SK-N-MC (cell line): ENCODE measurements around the gene CAPN12.
"Not testable (repeated sequence)": the region's sequence is repeated elsewhere in the genome, so short reads cannot be mapped to it uniquely, and the experiment has no call there.

Experiments
- DNase-seq: peaks from one replicate; pipeline ENCODE4 v3.0.0-alpha.2; 2011; ENCODE audit warnings: low read depth, low spot score
- H3K27ac ChIP-seq: fragments of 200-600 bp; sonication (generic); 2 replicates; pipeline ENCODE4 v1.5.1; 2016; ENCODE audit warnings: mixed run types
- H3K36me3 ChIP-seq: fragments of 200-600 bp; sonication (generic); 2 replicates; pipeline ENCODE4 v1.6.1; 2017; ENCODE audit warnings: antibody characterized with exemption, low read length, mixed read lengths; ENCODE audit not compliant: insufficient read depth
- H3K4me3 ChIP-seq: fragments of 200-600 bp; sonication (generic); 2 replicates; pipeline ENCODE4 v1.5.1; 2016
- H3K9ac ChIP-seq: fragments of 200-600 bp; sonication (generic); 2 replicates; pipeline ENCODE4 v1.8.0; 2017; ENCODE audit warnings: mixed run types, mixed read lengths; ENCODE audit not compliant: insufficient read length
- H3K9me3 ChIP-seq: fragments of 200-600 bp; sonication (generic); 2 replicates; pipeline ENCODE4 v1.6.1; 2017; ENCODE audit warnings: low read depth, mild to moderate bottlenecking, antibody characterized with exemption, low read length, moderate library complexity, mixed read lengths
- EZH2 ChIP-seq: fragments of 200-600 bp; sonication (generic); IDR thresholded peaks from one replicate; pipeline ENCODE4 v1.6.1; 2017; ENCODE audit warnings: antibody characterized with exemption
- FOXP2 ChIP-seq: optimal IDR thresholded peaks from 2 replicates; pipeline ENCODE3; 2011; ENCODE audit warnings: mild to moderate bottlenecking, moderate library complexity; ENCODE audit not compliant: insufficient read depth; ENCODE audit errors: extremely low read length, control extremely low read depth
- POLR2AphosphoS5 ChIP-seq: IDR thresholded peaks from 2 replicates; pipeline ENCODE4 v1.6.1; 2012; ENCODE audit warnings: mild to moderate bottlenecking, low read depth, low read length, borderline replicate concordance

Gene CAPN12

DNA sequence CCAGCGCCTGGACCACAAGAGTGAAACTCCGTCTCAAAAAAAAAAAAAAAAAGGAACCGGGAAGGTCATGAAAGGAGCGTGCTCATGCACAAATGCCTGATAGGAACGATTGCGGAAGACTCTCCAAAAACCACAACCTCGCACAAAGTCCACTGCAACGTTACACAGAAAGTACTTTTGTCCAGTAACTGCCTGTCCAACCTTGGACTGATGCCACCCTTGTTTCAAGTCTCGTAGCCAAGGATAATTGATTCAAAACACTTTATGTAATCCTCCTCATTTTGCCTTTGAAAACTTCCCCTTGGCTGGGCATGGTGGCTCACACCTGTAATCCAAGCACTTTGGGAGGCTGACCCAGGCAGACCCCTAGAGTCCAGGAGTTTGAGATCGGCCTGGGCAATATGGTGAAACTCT, 15.3 kb upstream of the CAPN12 start:
- Histone ChIP-seq H3K27ac (no peak overlapping the region), H3K9ac (no peak overlapping the region), H3K36me3 (no peaks in the 10 kb centered on the region), H3K9me3 (no peaks in the 10 kb centered on the region), H3K4me3 (no peak overlapping the region)
- DNase-seq: no peak
- TF ChIP-seq EZH2 (no peak), POLR2AphosphoS5 (no peak), FOXP2 (no peak)

GRCh38 chr19:38754196-38754595, 9.9 kb upstream of the CAPN12 start:
- H3K27ac ChIP-seq, H3K36me3 ChIP-seq, H3K4me3 ChIP-seq, H3K9me3 ChIP-seq, DNase-seq, H3K9ac ChIP-seq: not testable (repeated sequence)

DNA sequence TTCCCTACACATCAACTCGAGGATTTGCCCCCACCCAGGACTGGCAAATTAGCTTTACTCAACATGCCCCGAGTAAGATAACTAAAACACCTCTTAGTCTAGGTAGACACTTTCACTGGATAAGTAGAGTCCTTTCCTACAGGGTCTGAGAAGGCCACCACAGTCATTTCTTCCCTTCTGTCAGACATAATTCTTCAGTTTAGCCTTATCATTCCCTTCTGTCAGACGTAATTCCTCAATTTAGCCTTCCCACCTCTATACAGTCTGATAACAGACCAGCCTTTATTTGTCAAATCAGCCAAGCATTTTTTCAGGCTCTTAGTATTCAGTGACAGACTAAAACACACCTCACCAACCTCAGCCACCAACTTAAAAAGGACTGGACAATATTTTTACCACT, 9.5 kb upstream of the CAPN12 start:
- H3K36me3 ChIP-seq, H3K4me3 ChIP-seq, H3K9ac ChIP-seq, H3K9me3 ChIP-seq, H3K27ac ChIP-seq, DNase-seq: not testable (repeated sequence)

- Histone ChIP-seq H3K4me3 (no peak overlapping the region), H3K27ac (no peak overlapping the region), H3K9ac (no peak overlapping the region), H3K36me3 (no peaks in the 10 kb centered on the region), H3K9me3 (no peaks in the 10 kb centered on the region)
- no peak for DNase-seq
- TF ChIP-seq EZH2: no peak
- TF ChIP-seq POLR2AphosphoS5: no peak
- TF ChIP-seq FOXP2: no peak
Observed at GRCh38 chr19:38745316-38745715, 1.0 kb upstream of the CAPN12 start.

GRCh38 chr19:38744874-38745273, 600 bp upstream of the CAPN12 start:
- no peaks in the 10 kb centered on the region for H3K9me3 ChIP-seq
- TF ChIP-seq POLR2AphosphoS5 (no peak), FOXP2 (no peak), EZH2 (no peak)
- H3K4me3 ChIP-seq: no peak overlapping the region
- no peaks in the 10 kb centered on the region for H3K36me3 ChIP-seq
- no peak for DNase-seq
- H3K9ac ChIP-seq: no peak overlapping the region
- no peak overlapping the region for H3K27ac ChIP-seq

DNA sequence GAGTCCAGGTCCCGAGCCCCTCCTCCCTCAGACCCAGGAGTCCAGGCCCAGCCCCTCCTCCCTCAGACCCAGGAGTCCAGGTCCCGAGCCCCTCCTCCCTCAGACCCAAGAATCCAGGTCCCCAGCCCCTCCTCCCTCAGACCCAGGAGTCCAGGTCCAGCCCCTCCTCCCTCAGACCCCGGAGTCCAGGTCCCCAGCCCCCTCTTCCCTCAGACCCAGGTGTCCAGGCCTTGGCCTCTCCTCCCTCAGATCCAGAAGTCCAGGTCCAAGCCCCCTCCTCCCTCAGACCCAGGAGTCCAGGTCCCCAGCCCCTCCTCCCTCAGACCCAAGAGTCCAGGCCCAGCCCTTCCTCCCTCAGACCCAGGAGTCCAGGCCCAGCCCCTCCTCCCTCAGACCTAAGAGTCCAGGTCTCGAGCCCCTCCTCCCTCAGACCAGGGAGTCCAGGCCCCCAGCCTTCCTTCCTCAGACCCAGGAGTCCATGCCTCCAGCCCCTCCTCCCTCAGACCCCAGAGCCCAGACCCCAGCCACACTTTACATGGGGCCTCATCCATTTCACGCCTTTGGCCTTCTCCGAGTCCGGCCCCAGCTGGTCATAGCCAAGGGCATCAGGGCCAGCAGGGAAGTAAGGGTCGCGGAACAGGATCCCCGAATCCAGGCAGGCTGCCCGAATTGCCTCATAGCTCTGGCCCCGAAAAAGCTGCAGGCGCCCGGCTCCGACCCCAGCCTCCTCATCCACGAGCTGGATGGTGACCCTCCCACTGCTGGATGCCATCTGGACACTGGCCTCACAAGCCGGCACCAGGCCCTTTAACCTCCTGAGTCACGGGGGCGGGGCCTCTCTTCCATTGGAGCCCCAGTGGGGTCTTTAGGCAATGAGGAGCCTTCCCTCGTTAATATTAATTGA, 628 bp downstream of the CAPN12 start:
- no peaks in the 10 kb centered on the region for H3K9me3 ChIP-seq
- no peak overlapping the region for H3K4me3 ChIP-seq
- no peak overlapping the region for H3K9ac ChIP-seq
- TF ChIP-seq FOXP2 (no peak), POLR2AphosphoS5 (no peak), EZH2 (no peak)
- no peaks in the 10 kb centered on the region for H3K36me3 ChIP-seq
- no peak overlapping the region for H3K27ac ChIP-seq
- DNase-seq: no peak

DNA sequence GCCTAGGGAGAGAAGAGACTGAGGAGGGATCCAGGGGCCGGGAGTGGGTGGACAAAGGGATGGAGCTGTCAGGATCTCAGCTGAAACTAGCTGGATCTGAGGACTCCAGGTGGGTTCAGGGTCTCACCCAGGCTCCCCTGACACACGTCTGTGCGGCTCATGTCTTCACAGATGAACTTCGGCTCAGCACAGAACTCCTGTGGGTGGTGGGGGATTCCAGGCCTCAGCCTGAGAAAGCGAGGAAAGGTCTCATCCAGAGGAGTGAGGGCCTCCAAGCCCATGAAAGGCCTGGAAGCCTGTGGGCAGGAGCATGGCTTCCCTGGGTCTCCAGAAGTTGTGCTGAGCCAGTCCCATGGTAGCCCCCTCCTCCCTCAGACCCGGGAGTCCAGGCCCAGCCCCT, 1.4 kb downstream of the CAPN12 start:
- Histone ChIP-seq H3K27ac (no peak overlapping the region), H3K9me3 (no peaks in the 10 kb centered on the region), H3K4me3 (no peak overlapping the region), H3K36me3 (no peaks in the 10 kb centered on the region), H3K9ac (no peak overlapping the region)
- DNase-seq: no peak
- no peak for TF ChIP-seq POLR2AphosphoS5
- TF ChIP-seq EZH2: no peak
- no peak for TF ChIP-seq FOXP2

- TF ChIP-seq POLR2AphosphoS5: no peak
- TF ChIP-seq FOXP2: no peak
- no peak for TF ChIP-seq EZH2
- no peaks in the 10 kb centered on the region for H3K36me3 ChIP-seq
- no peak overlapping the region for H3K27ac ChIP-seq
- no peaks in the 10 kb centered on the region for H3K9me3 ChIP-seq
- no peak for DNase-seq
- no peak overlapping the region for H3K4me3 ChIP-seq
- no peak overlapping the region for H3K9ac ChIP-seq
Observed at GRCh38 chr19:38742296-38742695, 2.0 kb downstream of the CAPN12 start.

DNA sequence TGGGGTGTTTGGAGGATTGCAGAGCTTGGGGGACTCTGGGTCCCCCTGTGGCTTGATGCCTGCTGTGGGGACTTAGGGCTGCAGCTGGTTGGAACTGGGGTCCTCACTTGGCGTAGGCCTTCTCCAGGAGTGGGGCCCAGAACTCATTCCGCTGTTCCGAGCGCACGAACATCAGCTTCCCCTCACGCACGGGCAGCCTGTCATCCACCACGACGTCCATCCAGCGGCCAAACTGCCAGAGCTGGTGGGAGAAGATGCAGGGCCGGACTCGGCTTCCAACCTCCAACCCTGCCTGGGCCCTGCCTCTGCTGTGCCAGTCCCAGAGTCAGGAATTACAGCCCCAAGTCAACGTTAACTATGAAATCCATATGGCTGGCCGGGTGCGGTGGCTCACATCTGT, 2.6 kb downstream of the CAPN12 start:
- no peak overlapping the region for H3K9ac ChIP-seq
- no peaks in the 10 kb centered on the region for H3K36me3 ChIP-seq
- no peak overlapping the region for H3K4me3 ChIP-seq
- no peaks in the 10 kb centered on the region for H3K9me3 ChIP-seq
- DNase-seq: no peak
- TF ChIP-seq EZH2: no peak
- no peak for TF ChIP-seq FOXP2
- no peak for TF ChIP-seq POLR2AphosphoS5
- no peak overlapping the region for H3K27ac ChIP-seq
